Liver (tissue), 9 donors: ENCODE measurements around the gene TAC3. TPM values are rescaled to one million over a fixed set of nuclear protein-coding genes. Genes with fewer than 3 reads are reported as not detected.

Source experiments
- DNase-seq: peaks from one replicate; pipeline ENCODE4 v3.0.0-alpha.2; 2017; ENCODE audit warnings: low spot score
- H3K27ac ChIP-seq, 2 donors: one replicate each; pipeline ENCODE4 v1.7.0; 2013; ENCODE audit warnings: inconsistent platforms in 2 of 2, low read length in 2 of 2, control low read depth in 1 of 2, low read depth in 1 of 2, mild to moderate bottlenecking in 1 of 2
- H3K27me3 ChIP-seq, 4 donors: one replicate each; pipeline versions ENCODE4 v1.6.1 to v1.7.0; 2013; ENCODE audit warnings: low read length in 3 of 4, inconsistent platforms in 1 of 4, mild to moderate bottlenecking in 1 of 4, moderate library complexity in 1 of 4; ENCODE audit not compliant: control insufficient read depth in 4 of 4, insufficient read depth in 4 of 4
- H3K36me3 ChIP-seq, 4 donors: one replicate each; pipeline versions ENCODE4 v1.6.1 to v1.7.0; 2013; ENCODE audit warnings: low read length in 3 of 4, mild to moderate bottlenecking in 3 of 4, low read depth in 1 of 4, moderate library complexity in 1 of 4; ENCODE audit not compliant: control insufficient read depth in 4 of 4, insufficient read depth in 3 of 4
- H3K4me1 ChIP-seq, 4 donors: one replicate each; pipeline versions ENCODE4 v1.6.1 to v1.7.0; 2013; ENCODE audit warnings: low read length in 3 of 4, mild to moderate bottlenecking in 3 of 4, moderate library complexity in 1 of 4; ENCODE audit not compliant: control insufficient read depth in 4 of 4, insufficient read depth in 4 of 4
- H3K4me3 ChIP-seq, 3 donors: one replicate each; pipeline versions ENCODE4 v1.6.1 to v1.7.0; 2013; ENCODE audit warnings: low read length in 3 of 3, control low read depth in 1 of 3, low read depth in 1 of 3, mild to moderate bottlenecking in 1 of 3
- H3K9ac ChIP-seq, 2 donors: one replicate each; pipeline ENCODE4 v1.7.0; 2013; ENCODE audit warnings: low read length in 2 of 2, mild to moderate bottlenecking in 2 of 2, moderate library complexity in 2 of 2, control low read depth in 1 of 2, low read depth in 1 of 2
- H3K9me3 ChIP-seq, 4 donors: one replicate each; pipeline versions ENCODE4 v1.6.1 to v1.7.0; 2013; ENCODE audit warnings: low read length in 3 of 4; ENCODE audit not compliant: control insufficient read depth in 4 of 4
- EGR1 ChIP-seq, 2 donors: IDR thresholded peaks; 2 replicates each; pipeline ENCODE4 v1.6.1; 2016 to 2018; ENCODE audit warnings: antibody characterized with exemption in 2 of 2, low read depth in 2 of 2
- FOXA1 ChIP-seq: IDR thresholded peaks from 2 replicates; pipeline ENCODE4 v1.6.1; 2016; ENCODE audit warnings: antibody characterized with exemption
- FOXA2 ChIP-seq: IDR thresholded peaks from 2 replicates; pipeline ENCODE4 v1.6.1; 2016; ENCODE audit warnings: antibody characterized with exemption
- GABPA ChIP-seq, 2 donors: IDR thresholded peaks in 1 of 2; conservative IDR thresholded peaks in 1 of 2; 2 replicates each; pipeline ENCODE4 v1.6.1; 2016; ENCODE audit warnings: antibody characterized with exemption in 2 of 2, mild to moderate bottlenecking in 1 of 2, moderate library complexity in 1 of 2
- HNF4A ChIP-seq, 2 donors: conservative IDR thresholded peaks; 2 replicates each; pipeline ENCODE4 v1.6.1; 2016; ENCODE audit warnings: antibody characterized with exemption in 2 of 2, mild to moderate bottlenecking in 2 of 2
- HNF4G ChIP-seq: IDR thresholded peaks from 2 replicates; pipeline ENCODE4 v1.6.1; 2016; ENCODE audit warnings: antibody characterized with exemption
- JUND ChIP-seq, 2 donors: IDR thresholded peaks; 2 replicates each; pipeline ENCODE4 v1.6.1; 2016; ENCODE audit warnings: antibody characterized with exemption in 2 of 2
- MAX ChIP-seq: IDR thresholded peaks from 2 replicates; pipeline ENCODE4 v1.6.1; 2016; ENCODE audit warnings: antibody characterized with exemption
- NR2F2 ChIP-seq: IDR thresholded peaks from 2 replicates; pipeline ENCODE4 v1.6.1; 2016; ENCODE audit warnings: antibody characterized with exemption
- RAD21 ChIP-seq, 2 donors: IDR thresholded peaks; 2 replicates each; pipeline ENCODE4 v1.6.1; 2016; ENCODE audit warnings: antibody characterized with exemption in 2 of 2, mild to moderate bottlenecking in 2 of 2
- SP1 ChIP-seq: IDR thresholded peaks from 2 replicates; pipeline ENCODE4 v1.6.1; 2018; ENCODE audit warnings: antibody characterized with exemption, mild to moderate bottlenecking
- TAF1 ChIP-seq: conservative IDR thresholded peaks from 2 replicates; pipeline ENCODE4 v1.6.1; 2016; ENCODE audit warnings: antibody characterized with exemption, mild to moderate bottlenecking
- YY1 ChIP-seq: IDR thresholded peaks from 2 replicates; pipeline ENCODE4 v1.6.1; 2016; ENCODE audit warnings: antibody characterized with exemption, mild to moderate bottlenecking
- WGBS: extraction: QIAGEN DNeasy Blood & Tissue Kit; methylation state at CpG from one replicate; pipeline ENCODE4 v1.1.7; 2013; 5-methylcytosine and 5-hydroxymethylcytosine counted together
- polyA plus RNA-seq, 2 donors: library from polyadenylated mRNA; stranded (reverse) in 1 of 2; unstranded in 1 of 2; fragments of 200-250 nt in 1 of 2; fragments of >200 nt in 1 of 2; fragmentation: Nextera tagmentation in 1 of 2; extraction: Ambion mirVana in 1 of 2; gene quantifications; one replicate each; pipeline versions ENCODE4 v1.2.1 to v1.2.3, GENCODE V29; 2013 to 2015
- total RNA-seq, 2 donors: library from RNA; depleted of rRNA; stranded (reverse); fragments of >200 nt; gene quantifications; one replicate each; pipeline ENCODE4 v1.2.3, GENCODE V29; 2014
- TF ChIP-seq, protein P1 (sequence below): IDR thresholded peaks from 2 replicates; pipeline ENCODE4 v1.6.1; 2016; ENCODE audit warnings: antibody characterized with exemption, mild to moderate bottlenecking
- TF ChIP-seq, protein P2 (sequence below): fragments of 150-350 bp; IDR thresholded peaks from 2 replicates; pipeline ENCODE4 v1.5.1; 2017; ENCODE audit warnings: improper control_type of control experiment, low read depth, low read length; ENCODE audit not compliant: missing input control
- TF ChIP-seq, protein P3 (sequence below): IDR thresholded peaks from 2 replicates; pipeline ENCODE4 v1.6.1; 2016; ENCODE audit warnings: antibody characterized with exemption
- TF ChIP-seq, protein P4 (sequence below): IDR thresholded peaks from 2 replicates; pipeline ENCODE4 v1.6.1; 2016; ENCODE audit warnings: antibody characterized with exemption
- donor health status: healthy.
- donor health status: healthy.
- donor health status: healthy.
- donor health status: healthy.
- donor health status: healthy.

The TAC3 gene
- total and polyA plus RNA-seq, 4 donors, result not detected

GRCh38 chr12:57000393-57000792 is 15.9 kb downstream of the TAC3 start:
- TF ChIP-seq YY1 (no peak), FOXA1 (no peak), SP1 (no peak), TAF1 (no peak), HNF4A (conservative IDR thresholded peaks at IDR 0.05) (no peak)
- TF ChIP-seq, protein P1, sequence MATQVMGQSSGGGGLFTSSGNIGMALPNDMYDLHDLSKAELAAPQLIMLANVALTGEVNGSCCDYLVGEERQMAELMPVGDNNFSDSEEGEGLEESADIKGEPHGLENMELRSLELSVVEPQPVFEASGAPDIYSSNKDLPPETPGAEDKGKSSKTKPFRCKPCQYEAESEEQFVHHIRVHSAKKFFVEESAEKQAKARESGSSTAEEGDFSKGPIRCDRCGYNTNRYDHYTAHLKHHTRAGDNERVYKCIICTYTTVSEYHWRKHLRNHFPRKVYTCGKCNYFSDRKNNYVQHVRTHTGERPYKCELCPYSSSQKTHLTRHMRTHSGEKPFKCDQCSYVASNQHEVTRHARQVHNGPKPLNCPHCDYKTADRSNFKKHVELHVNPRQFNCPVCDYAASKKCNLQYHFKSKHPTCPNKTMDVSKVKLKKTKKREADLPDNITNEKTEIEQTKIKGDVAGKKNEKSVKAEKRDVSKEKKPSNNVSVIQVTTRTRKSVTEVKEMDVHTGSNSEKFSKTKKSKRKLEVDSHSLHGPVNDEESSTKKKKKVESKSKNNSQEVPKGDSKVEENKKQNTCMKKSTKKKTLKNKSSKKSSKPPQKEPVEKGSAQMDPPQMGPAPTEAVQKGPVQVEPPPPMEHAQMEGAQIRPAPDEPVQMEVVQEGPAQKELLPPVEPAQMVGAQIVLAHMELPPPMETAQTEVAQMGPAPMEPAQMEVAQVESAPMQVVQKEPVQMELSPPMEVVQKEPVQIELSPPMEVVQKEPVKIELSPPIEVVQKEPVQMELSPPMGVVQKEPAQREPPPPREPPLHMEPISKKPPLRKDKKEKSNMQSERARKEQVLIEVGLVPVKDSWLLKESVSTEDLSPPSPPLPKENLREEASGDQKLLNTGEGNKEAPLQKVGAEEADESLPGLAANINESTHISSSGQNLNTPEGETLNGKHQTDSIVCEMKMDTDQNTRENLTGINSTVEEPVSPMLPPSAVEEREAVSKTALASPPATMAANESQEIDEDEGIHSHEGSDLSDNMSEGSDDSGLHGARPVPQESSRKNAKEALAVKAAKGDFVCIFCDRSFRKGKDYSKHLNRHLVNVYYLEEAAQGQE, result no peak
- TF ChIP-seq, protein P2, sequence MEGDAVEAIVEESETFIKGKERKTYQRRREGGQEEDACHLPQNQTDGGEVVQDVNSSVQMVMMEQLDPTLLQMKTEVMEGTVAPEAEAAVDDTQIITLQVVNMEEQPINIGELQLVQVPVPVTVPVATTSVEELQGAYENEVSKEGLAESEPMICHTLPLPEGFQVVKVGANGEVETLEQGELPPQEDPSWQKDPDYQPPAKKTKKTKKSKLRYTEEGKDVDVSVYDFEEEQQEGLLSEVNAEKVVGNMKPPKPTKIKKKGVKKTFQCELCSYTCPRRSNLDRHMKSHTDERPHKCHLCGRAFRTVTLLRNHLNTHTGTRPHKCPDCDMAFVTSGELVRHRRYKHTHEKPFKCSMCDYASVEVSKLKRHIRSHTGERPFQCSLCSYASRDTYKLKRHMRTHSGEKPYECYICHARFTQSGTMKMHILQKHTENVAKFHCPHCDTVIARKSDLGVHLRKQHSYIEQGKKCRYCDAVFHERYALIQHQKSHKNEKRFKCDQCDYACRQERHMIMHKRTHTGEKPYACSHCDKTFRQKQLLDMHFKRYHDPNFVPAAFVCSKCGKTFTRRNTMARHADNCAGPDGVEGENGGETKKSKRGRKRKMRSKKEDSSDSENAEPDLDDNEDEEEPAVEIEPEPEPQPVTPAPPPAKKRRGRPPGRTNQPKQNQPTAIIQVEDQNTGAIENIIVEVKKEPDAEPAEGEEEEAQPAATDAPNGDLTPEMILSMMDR, result no peak
- H3K4me1 ChIP-seq, result peaks cover 13 to 56% (median 44%) of the 10 kb centered on the region in 4 donors
- no peak for DNase-seq

GRCh38 chr12:56999456-56999855 is 16.9 kb downstream of the TAC3 start:
- no peak for DNase-seq
- Histone ChIP-seq H3K9me3 (no peaks in the 10 kb centered on the region), H3K27me3 (no peaks in the 10 kb centered on the region), H3K36me3 (peaks cover 7 to 13% (median 10%) of the 10 kb centered on the region in 4 donors), H3K9ac (no peak overlapping the region), H3K4me3 (no peak overlapping the region), H3K27ac (no peak overlapping the region), H3K4me1 (peaks cover 13 to 51% (median 37%) of the 10 kb centered on the region in 4 donors)
- no peak for TF ChIP-seq GABPA (IDR thresholded peaks at IDR 0.05 in 1 of 2, conservative IDR thresholded peaks at IDR 0.05 in 1 of 2)
- no peak for TF ChIP-seq NR2F2
- TF ChIP-seq FOXA1, result no peak
- WGBS, result 87% methylated on average over 4 of the region's 4 CpGs

More at GRCh38 chr12:57000393-57000792, 15.9 kb downstream of the TAC3 start:
- Histone ChIP-seq H3K9me3 (no peaks in the 10 kb centered on the region), H3K4me3 (no peak overlapping the region), H3K27me3 (no peaks in the 10 kb centered on the region), H3K9ac (no peak overlapping the region), H3K27ac (no peak overlapping the region), H3K36me3 (peaks cover 7 to 13% (median 10%) of the 10 kb centered on the region in 4 donors)
- 81% methylated on average over 1 of the region's 1 CpG for WGBS

GRCh38 chr12:56998981-56999380 is 17.3 kb downstream of the TAC3 start:
- H3K27ac ChIP-seq, result no peak overlapping the region
- no peaks in the 10 kb centered on the region for H3K9me3 ChIP-seq
- H3K27me3 ChIP-seq, result no peaks in the 10 kb centered on the region
- no peak for DNase-seq
- peaks cover 13 to 48% (median 38%) of the 10 kb centered on the region in 4 donors for H3K4me1 ChIP-seq
- H3K9ac ChIP-seq, result no peak overlapping the region
- no peak overlapping the region for H3K4me3 ChIP-seq
- 64% methylated on average over 4 of the region's 4 CpGs for WGBS
- H3K36me3 ChIP-seq, result peaks cover 5 to 12% (median 8%) of the 10 kb centered on the region in 4 donors
- TF ChIP-seq SP1 (no peak), TAF1 (no peak), EGR1 (IDR thresholded peaks at IDR 0.05; ENCODE audit: low read depth in 2 of 2) (no peak), GABPA (IDR thresholded peaks at IDR 0.05 in 1 of 2, conservative IDR thresholded peaks at IDR 0.05 in 1 of 2) (no peak), FOXA2 (no peak), MAX (no peak), JUND (IDR thresholded peaks at IDR 0.05) (no peak), FOXA1 (no peak), NR2F2 (no peak), HNF4G (no peak), RAD21 (IDR thresholded peaks at IDR 0.05) (no peak)
- TF ChIP-seq, protein P3, sequence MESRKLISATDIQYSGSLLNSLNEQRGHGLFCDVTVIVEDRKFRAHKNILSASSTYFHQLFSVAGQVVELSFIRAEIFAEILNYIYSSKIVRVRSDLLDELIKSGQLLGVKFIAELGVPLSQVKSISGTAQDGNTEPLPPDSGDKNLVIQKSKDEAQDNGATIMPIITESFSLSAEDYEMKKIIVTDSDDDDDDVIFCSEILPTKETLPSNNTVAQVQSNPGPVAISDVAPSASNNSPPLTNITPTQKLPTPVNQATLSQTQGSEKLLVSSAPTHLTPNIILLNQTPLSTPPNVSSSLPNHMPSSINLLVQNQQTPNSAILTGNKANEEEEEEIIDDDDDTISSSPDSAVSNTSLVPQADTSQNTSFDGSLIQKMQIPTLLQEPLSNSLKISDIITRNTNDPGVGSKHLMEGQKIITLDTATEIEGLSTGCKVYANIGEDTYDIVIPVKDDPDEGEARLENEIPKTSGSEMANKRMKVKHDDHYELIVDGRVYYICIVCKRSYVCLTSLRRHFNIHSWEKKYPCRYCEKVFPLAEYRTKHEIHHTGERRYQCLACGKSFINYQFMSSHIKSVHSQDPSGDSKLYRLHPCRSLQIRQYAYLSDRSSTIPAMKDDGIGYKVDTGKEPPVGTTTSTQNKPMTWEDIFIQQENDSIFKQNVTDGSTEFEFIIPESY, result no peak
- TF ChIP-seq, protein P1, result no peak
- TF ChIP-seq, protein P4, sequence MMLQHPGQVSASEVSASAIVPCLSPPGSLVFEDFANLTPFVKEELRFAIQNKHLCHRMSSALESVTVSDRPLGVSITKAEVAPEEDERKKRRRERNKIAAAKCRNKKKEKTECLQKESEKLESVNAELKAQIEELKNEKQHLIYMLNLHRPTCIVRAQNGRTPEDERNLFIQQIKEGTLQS, result no peak
